Neural cell (in vitro differentiated cells): ENCODE measurements around the gene DNAJC15. TPM values are rescaled to one million over a fixed set of nuclear protein-coding genes. Genes with fewer than 3 reads are reported as not detected.

Experiments used
- H2AFZ ChIP-seq: fragments of 200-600, 300-800 bp; sonication (generic), shearing (Covaris generic); 2 replicates; pipeline ENCODE4 v1.6.0; 2014; ENCODE audit warnings: low read depth, mild to moderate bottlenecking, antibody characterized with exemption, low read length, moderate library complexity
- H3F3A ChIP-seq: fragments of 200-600 bp; shearing (Covaris generic); 2 replicates; pipeline ENCODE4 v1.6.1; 2016; ENCODE audit warnings: mild to moderate bottlenecking, moderate library complexity, mixed read lengths, antibody characterized with exemption, low read length; ENCODE audit not compliant: insufficient read depth, poor library complexity, severe bottlenecking
- H3K27ac ChIP-seq: fragments of 200-600, 300-800 bp; sonication (generic), shearing (Covaris generic); 2 replicates; pipeline ENCODE4 v1.5.1; 2014; ENCODE audit warnings: mild to moderate bottlenecking, low read length, moderate library complexity
- H3K27me3 ChIP-seq: fragments of 300-800, 200-600 bp; sonication (generic), shearing (Covaris generic); 2 replicates; pipeline ENCODE4 v1.6.0; 2014; ENCODE audit warnings: mild to moderate bottlenecking, low read depth, low read length, moderate library complexity; ENCODE audit not compliant: insufficient read depth
- H3K36me3 ChIP-seq: fragments of 300-800, 200-600 bp; sonication (generic), shearing (Covaris generic); 2 replicates; pipeline ENCODE4 v1.5.1; 2014; ENCODE audit warnings: mild to moderate bottlenecking, antibody characterized with exemption, low read length, moderate library complexity; ENCODE audit not compliant: insufficient read depth
- H3K4me2 ChIP-seq: fragments of 300-800, 200-600 bp; sonication (generic), shearing (Covaris generic); 2 replicates; pipeline ENCODE4 v1.6.0; 2014; ENCODE audit warnings: mild to moderate bottlenecking, low read length
- H3K4me3 ChIP-seq: fragments of 300-800, 200-600 bp; sonication (generic), shearing (Covaris generic); 2 replicates; pipeline ENCODE4 v1.5.1; 2014; ENCODE audit warnings: mild to moderate bottlenecking, low read length, moderate library complexity
- H3K79me2 ChIP-seq: fragments of 200-600 bp; shearing (Covaris generic); replicated peaks from 2 replicates; pipeline ENCODE4 v1.6.0; 2014; ENCODE audit warnings: mild to moderate bottlenecking, low read length, moderate library complexity; ENCODE audit not compliant: insufficient read depth
- H3K9ac ChIP-seq: fragments of 300-800, 200-600 bp; sonication (generic), shearing (Covaris generic); 2 replicates; pipeline ENCODE4 v1.6.1; 2016; ENCODE audit warnings: mild to moderate bottlenecking, low read length, mixed read lengths
- H3K9me2 ChIP-seq: fragments of 200-600 bp; shearing (Covaris generic); 2 replicates; pipeline ENCODE4 v1.6.1; 2016; ENCODE audit warnings: mild to moderate bottlenecking, low read length, mixed read lengths; ENCODE audit not compliant: insufficient read depth
- H3K9me3 ChIP-seq: fragments of 200-600, 300-800 bp; sonication (generic), shearing (Covaris generic); 2 replicates; pipeline ENCODE4 v1.6.1; 2016; ENCODE audit warnings: mild to moderate bottlenecking, mixed run types, low read length, moderate library complexity, mixed read lengths
- H4K20me1 ChIP-seq: fragments of 200-600 bp; shearing (Covaris generic); 2 replicates; pipeline ENCODE4 v1.6.1; 2016; ENCODE audit warnings: mild to moderate bottlenecking, mixed run types; ENCODE audit not compliant: insufficient read depth
- EP300 ChIP-seq: fragments of 450-650 bp; conservative IDR thresholded peaks from 2 replicates; pipeline ENCODE4 v1.6.1; 2014; ENCODE audit warnings: antibody characterized with exemption, mild to moderate bottlenecking, moderate library complexity; ENCODE audit not compliant: poor library complexity, severe bottlenecking
- EZH2 ChIP-seq: fragments of 200-600, 300-800 bp; shearing (Covaris generic), sonication (generic); IDR thresholded peaks from 2 replicates; pipeline ENCODE4 v1.6.1; 2014; ENCODE audit warnings: antibody characterized with exemption, low read length, borderline replicate concordance, mild to moderate bottlenecking; ENCODE audit not compliant: insufficient read depth, poor library complexity, severe bottlenecking
- MXI1 ChIP-seq: fragments of 450-650 bp; conservative IDR thresholded peaks from 2 replicates; pipeline ENCODE4 v1.6.1; 2014; ENCODE audit warnings: antibody characterized with exemption, mild to moderate bottlenecking; ENCODE audit not compliant: poor library complexity, severe bottlenecking
- POLR2AphosphoS5 ChIP-seq: IDR thresholded peaks from 2 replicates; pipeline ENCODE4 v1.6.1; 2012
- RAD21 ChIP-seq: fragments of 450-650 bp; conservative IDR thresholded peaks from 2 replicates; pipeline ENCODE4 v1.6.1; 2014; ENCODE audit warnings: antibody characterized with exemption, mild to moderate bottlenecking, moderate library complexity
- REST ChIP-seq: IDR thresholded peaks from 2 replicates; pipeline ENCODE4 v1.6.1; 2012; ENCODE audit warnings: borderline replicate concordance
- SMC3 ChIP-seq: fragments of 450-650 bp; conservative IDR thresholded peaks from 2 replicates; pipeline ENCODE4 v1.6.1; 2014; ENCODE audit warnings: antibody characterized with exemption, mild to moderate bottlenecking, moderate library complexity; ENCODE audit not compliant: poor library complexity
- TAF1 ChIP-seq: IDR thresholded peaks from 2 replicates; pipeline ENCODE4 v1.6.1; 2012; ENCODE audit warnings: low read depth
- polyA plus RNA-seq: library from polyadenylated mRNA; depleted of rRNA; stranded (reverse); fragments of >200 nt; gene quantifications from 2 replicates; pipeline ENCODE4 v1.2.3, GENCODE V29; 2014
- TF ChIP-seq, protein P1 (sequence below): fragments of 450-650 bp; IDR thresholded peaks from 2 replicates; pipeline ENCODE4 v1.5.1; 2014; ENCODE audit warnings: antibody characterized with exemption, mild to moderate bottlenecking, moderate library complexity; ENCODE audit not compliant: poor library complexity, severe bottlenecking

DNAJC15 gene
- polyA plus RNA-seq, 1 donor from 2014 or later: 0.84 TPM

GRCh38 chr13:43139921-43140320 is 116.5 kb downstream of the DNAJC15 start:
- H3K79me2 ChIP-seq: no peaks in the 10 kb centered on the region
- TF ChIP-seq POLR2AphosphoS5: no peak
- TF ChIP-seq RAD21: no peak
- TF ChIP-seq SMC3: no peak
- TF ChIP-seq REST: no peak
- TF ChIP-seq EZH2: no peak
- no peak for TF ChIP-seq MXI1
- no peak for TF ChIP-seq EP300
- TF ChIP-seq TAF1: no peak
- TF ChIP-seq, protein P1, sequence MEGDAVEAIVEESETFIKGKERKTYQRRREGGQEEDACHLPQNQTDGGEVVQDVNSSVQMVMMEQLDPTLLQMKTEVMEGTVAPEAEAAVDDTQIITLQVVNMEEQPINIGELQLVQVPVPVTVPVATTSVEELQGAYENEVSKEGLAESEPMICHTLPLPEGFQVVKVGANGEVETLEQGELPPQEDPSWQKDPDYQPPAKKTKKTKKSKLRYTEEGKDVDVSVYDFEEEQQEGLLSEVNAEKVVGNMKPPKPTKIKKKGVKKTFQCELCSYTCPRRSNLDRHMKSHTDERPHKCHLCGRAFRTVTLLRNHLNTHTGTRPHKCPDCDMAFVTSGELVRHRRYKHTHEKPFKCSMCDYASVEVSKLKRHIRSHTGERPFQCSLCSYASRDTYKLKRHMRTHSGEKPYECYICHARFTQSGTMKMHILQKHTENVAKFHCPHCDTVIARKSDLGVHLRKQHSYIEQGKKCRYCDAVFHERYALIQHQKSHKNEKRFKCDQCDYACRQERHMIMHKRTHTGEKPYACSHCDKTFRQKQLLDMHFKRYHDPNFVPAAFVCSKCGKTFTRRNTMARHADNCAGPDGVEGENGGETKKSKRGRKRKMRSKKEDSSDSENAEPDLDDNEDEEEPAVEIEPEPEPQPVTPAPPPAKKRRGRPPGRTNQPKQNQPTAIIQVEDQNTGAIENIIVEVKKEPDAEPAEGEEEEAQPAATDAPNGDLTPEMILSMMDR: no peak
- no peak overlapping the region for H3K4me2 ChIP-seq
- no peaks in the 10 kb centered on the region for H3K9me2 ChIP-seq
- no peaks in the 10 kb centered on the region for H3K9me3 ChIP-seq
- no peak overlapping the region for H2AFZ ChIP-seq
- no peak overlapping the region for H3K4me3 ChIP-seq
- H3F3A ChIP-seq: no peaks in the 10 kb centered on the region
- H3K27me3 ChIP-seq: no peaks in the 10 kb centered on the region
- no peak overlapping the region for H3K9ac ChIP-seq
- H4K20me1 ChIP-seq: no peaks in the 10 kb centered on the region
- no peak overlapping the region for H3K27ac ChIP-seq
- H3K36me3 ChIP-seq: no peaks in the 10 kb centered on the region

DNA sequence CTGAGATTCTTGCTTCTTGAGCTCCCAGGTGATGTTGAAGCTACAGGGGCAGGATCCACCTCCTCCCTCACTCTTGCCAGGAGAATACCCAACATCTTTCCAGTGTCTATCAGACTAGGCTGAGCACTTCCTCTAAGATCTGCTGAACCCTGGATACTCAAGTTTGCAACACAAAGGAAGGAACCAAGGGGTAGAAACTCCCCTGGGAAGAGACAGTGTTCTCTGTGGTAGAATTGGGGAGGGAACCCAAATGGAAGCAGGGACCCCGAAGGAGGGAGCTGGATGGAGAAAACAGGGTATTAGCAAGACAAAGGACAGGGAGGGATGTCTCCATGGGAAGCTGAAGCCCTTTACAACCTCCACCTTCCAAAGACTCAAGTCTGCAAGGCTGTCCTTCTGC is 117.6 kb downstream of the DNAJC15 start:
- no peak for TF ChIP-seq EP300
- Histone ChIP-seq H3K36me3 (no peaks in the 10 kb centered on the region), H3K9ac (no peak overlapping the region), H3K27ac (no peak overlapping the region), H3K27me3 (no peaks in the 10 kb centered on the region), H3K9me2 (no peaks in the 10 kb centered on the region), H3F3A (no peaks in the 10 kb centered on the region), H3K4me3 (no peak overlapping the region), H3K9me3 (no peaks in the 10 kb centered on the region), H3K4me2 (no peak overlapping the region), H2AFZ (no peak overlapping the region), H3K79me2 (no peaks in the 10 kb centered on the region), H4K20me1 (no peaks in the 10 kb centered on the region)

- H3K9ac ChIP-seq: no peak overlapping the region
- no peaks in the 10 kb centered on the region for H3K27me3 ChIP-seq
- H3K4me2 ChIP-seq: no peak overlapping the region
- no peak overlapping the region for H3K27ac ChIP-seq
- no peaks in the 10 kb centered on the region for H3K36me3 ChIP-seq
- no peaks in the 10 kb centered on the region for H3K79me2 ChIP-seq
- H3K4me3 ChIP-seq: no peak overlapping the region
- H2AFZ ChIP-seq: no peak overlapping the region
- no peaks in the 10 kb centered on the region for H3K9me2 ChIP-seq
- no peaks in the 10 kb centered on the region for H3K9me3 ChIP-seq
- no peaks in the 10 kb centered on the region for H4K20me1 ChIP-seq
- TF ChIP-seq POLR2AphosphoS5 (peak; percentile 13), REST (peak; percentile 63), SMC3 (no peak)
- H3F3A ChIP-seq: no peaks in the 10 kb centered on the region
These were observed 118.3 kb downstream of the DNAJC15 start for GRCh38 chr13:43141685-43142084.
